Fibroblast of the aortic adventitia (primary cell): ENCODE data around the gene DIP2C. TPM values are rescaled to one million over a fixed set of nuclear protein-coding genes. Genes with fewer than 3 reads are reported as not detected.
A peak's percentile ranks its signal among the peaks of the same experiment; 100 is the strongest.

ENCODE experiments used
- DNase-seq: peaks from one replicate; pipeline ENCODE4 v3.0.0-alpha.2; 2010; ENCODE audit warnings: low read depth
- H3K4me3 ChIP-seq: 2 replicates; pipeline ENCODE4 v1.5.1; 2011; ENCODE audit warnings: low read depth, mild to moderate bottlenecking, control low read depth, low read length, moderate library complexity
- CTCF ChIP-seq: IDR thresholded peaks from 2 replicates; pipeline ENCODE4 v1.5.1; 2011; ENCODE audit warnings: mild to moderate bottlenecking, low read length, control low read depth, inconsistent platforms; ENCODE audit not compliant: insufficient read depth
- total RNA-seq: library from RNA; depleted of rRNA; stranded (reverse); fragments of >200 nt; gene quantifications from 2 replicates; pipeline ENCODE4 v1.2.3, GENCODE V29; 2012; ENCODE audit warnings: low replicate concordance

Gene DIP2C
- total RNA-seq, 1 donor: 15.7 TPM

GRCh38 chr10:384538-385305, 304.7 kb downstream of the DIP2C start:
- H3K4me3 ChIP-seq: no peak overlapping the region
- no peak for TF ChIP-seq CTCF
- no peak for DNase-seq

- no peak for DNase-seq
These were observed 305.9 kb downstream of the DIP2C start for GRCh38 chr10:383519-383918.

GRCh38 chr10:381805-382204, 307.7 kb downstream of the DIP2C start:
- DNase-seq: no peak
- TF ChIP-seq CTCF: no peak
- H3K4me3 ChIP-seq: no peak overlapping the region

More at GRCh38 chr10:383519-383918, 305.9 kb downstream of the DIP2C start:
- no peak for TF ChIP-seq CTCF
- no peak overlapping the region for H3K4me3 ChIP-seq

GRCh38 chr10:381346-381745, 308.1 kb downstream of the DIP2C start:
- no peak overlapping the region for H3K4me3 ChIP-seq
- DNase-seq: no peak
- no peak for TF ChIP-seq CTCF

GRCh38 chr10:380313-380940, 309.0 kb downstream of the DIP2C start:
- TF ChIP-seq CTCF: no peak
- no peak overlapping the region for H3K4me3 ChIP-seq
- peak; percentile 6 for DNase-seq

GRCh38 chr10:378930-379704, 310.4 kb downstream of the DIP2C start:
- H3K4me3 ChIP-seq: no peak overlapping the region
- TF ChIP-seq CTCF: no peak
- no peak for DNase-seq
